Fibroblast of skin of back (primary cell): ENCODE results near the gene SPATS2.

Experiments
- DNase-seq: peaks from one replicate; pipeline ENCODE4 v3.0.0-alpha.2; 2013

Gene SPATS2

GRCh38 chr12:49557187-49557916 is 190.1 kb downstream of the SPATS2 start:
- DNase-seq, result no peak

- DNase-seq, result no peak
Observed at GRCh38 chr12:49557917-49558215, 190.6 kb downstream of the SPATS2 start.

GRCh38 chr12:49558526-49558925 is 191.3 kb downstream of the SPATS2 start:
- no peak for DNase-seq

GRCh38 chr12:49559011-49559675 is 191.9 kb downstream of the SPATS2 start:
- DNase-seq, result no peak

GRCh38 chr12:49560695-49561094 is 193.4 kb downstream of the SPATS2 start:
- no peak for DNase-seq

GRCh38 chr12:49562233-49562632 is 195.0 kb downstream of the SPATS2 start:
- no peak for DNase-seq

GRCh38 chr12:49562831-49563230 is 195.6 kb downstream of the SPATS2 start:
- DNase-seq, result no peak

- DNase-seq, result no peak
Observed at GRCh38 chr12:49563951-49564685, 196.9 kb downstream of the SPATS2 start.

GRCh38 chr12:49564686-49565405 is 197.6 kb downstream of the SPATS2 start:
- DNase-seq, result no peak

- DNase-seq, result no peak
Observed at GRCh38 chr12:49565406-49566265, 198.4 kb downstream of the SPATS2 start.

- DNase-seq, result no peak
Observed at GRCh38 chr12:49566361-49566760, 199.1 kb downstream of the SPATS2 start.

- DNase-seq, result no peak
Observed at GRCh38 chr12:49567302-49567610, 200.0 kb downstream of the SPATS2 start.

GRCh38 chr12:49567611-49568441 is 200.6 kb downstream of the SPATS2 start, which contains the start of gene MCRS1:
Gene MCRS1 (minus strand): TSS chr12:49568142. CDS start chr12:49566731, 1,411 bp downstream.
- DNase-seq, result peak; percentile 91

GRCh38 chr12:49568442-49569162 is 201.3 kb downstream of the SPATS2 start:
- DNase-seq, result no peak
